OCI-LY7 (cell line): Measurements from ENCODE around the gene PAOX. TPM values are rescaled to one million over a fixed set of nuclear protein-coding genes. Genes with fewer than 3 reads are reported as not detected.
A peak's percentile ranks its signal among the peaks of the same experiment; 100 is the strongest.

ENCODE experiments used
- BruUV-seq: library from RNA; stranded (reverse); fragments of 400-500 nt; replicated peaks from 2 replicates; lab custom pipeline; 2021; lab: Mats Ljungman, UMichigan
- CTCF ChIA-PET: fragments of 300-600 bp; sonication (Branson Sonifier 250); formaldehyde crosslinking; loops from one replicate; lab custom pipeline; 2022; ENCODE audit warnings: antibody characterized with exemption; ENCODE audit not compliant: unreplicated experiment; lab: Charles Lee
- POLR2A ChIA-PET: fragments of 300-600 bp; sonication (Branson Sonifier 250); formaldehyde crosslinking; loops from one replicate; lab custom pipeline; 2022; ENCODE audit warnings: antibody characterized with exemption; lab: Charles Lee
- DNase-seq: peaks from one replicate; pipeline ENCODE4 v3.0.0-alpha.2; 2015; ENCODE audit warnings: low spot score
- H2AFZ ChIP-seq: fragments of 200-600 bp; sonication (generic), shearing (Covaris generic); 2 replicates; pipeline ENCODE4 v1.6.1; 2014; ENCODE audit warnings: mild to moderate bottlenecking, antibody characterized with exemption, low read length, moderate library complexity
- H3K27ac ChIP-seq: fragments of 200-600 bp; sonication (generic); 2 replicates; pipeline ENCODE4 v1.5.1; 2014; ENCODE audit warnings: mixed run types, low read depth, mild to moderate bottlenecking, moderate library complexity, low read length, inconsistent platforms; ENCODE audit not compliant: poor library complexity, severe bottlenecking
- H3K36me3 ChIP-seq: fragments of 200-600 bp; sonication (generic); 2 replicates; pipeline ENCODE4 v1.6.1; 2014; ENCODE audit warnings: mild to moderate bottlenecking, antibody characterized with exemption, low read length, moderate library complexity, mixed read lengths; ENCODE audit not compliant: insufficient read depth
- H3K4me1 ChIP-seq: fragments of 200-600 bp; sonication (generic); 2 replicates; pipeline ENCODE4 v1.5.1; 2014; ENCODE audit warnings: mild to moderate bottlenecking, low read length; ENCODE audit not compliant: insufficient read depth, poor library complexity, severe bottlenecking
- H3K4me2 ChIP-seq: fragments of 200-600 bp; sonication (generic); 2 replicates; pipeline ENCODE4 v1.6.1; 2014; ENCODE audit warnings: mild to moderate bottlenecking, low read length
- H3K4me3 ChIP-seq: fragments of 200-600 bp; sonication (generic); 2 replicates; pipeline ENCODE4 v1.5.1; 2014; ENCODE audit warnings: mild to moderate bottlenecking, low read depth, low read length; ENCODE audit not compliant: poor library complexity, severe bottlenecking
- H3K79me2 ChIP-seq: fragments of 200-600 bp; sonication (generic); 2 replicates; pipeline ENCODE4 v1.6.1; 2016; ENCODE audit warnings: low read depth, mild to moderate bottlenecking, low read length, moderate library complexity, mixed read lengths; ENCODE audit not compliant: insufficient read depth
- H3K9me2 ChIP-seq: fragments of 200-600 bp; sonication (generic); 2 replicates; pipeline ENCODE4 v1.6.1; 2016; ENCODE audit warnings: mild to moderate bottlenecking, low read length, mixed read lengths; ENCODE audit not compliant: insufficient read depth
- H3K9me3 ChIP-seq: fragments of 200-600 bp; sonication (generic); 2 replicates; pipeline ENCODE4 v1.6.1; 2014; ENCODE audit warnings: mild to moderate bottlenecking, mixed run types, low read length, mixed read lengths
- H4K20me1 ChIP-seq: fragments of 200-600 bp; sonication (generic); 2 replicates; pipeline ENCODE4 v1.6.1; 2014; ENCODE audit warnings: mild to moderate bottlenecking, antibody characterized with exemption, low read length, moderate library complexity, mixed read lengths; ENCODE audit not compliant: insufficient read depth
- CTCF ChIP-seq: fragments of 200-600 bp; sonication (generic); conservative IDR thresholded peaks from 2 replicates; pipeline ENCODE4 v1.5.1; 2014; ENCODE audit warnings: mild to moderate bottlenecking, antibody characterized with exemption, low read length, moderate library complexity, mixed read lengths
- EZH2phosphoT487 ChIP-seq: fragments of 200-600 bp; sonication (generic); IDR thresholded peaks from 2 replicates; pipeline ENCODE4 v1.6.1; 2018; ENCODE audit warnings: low read depth, borderline replicate concordance, mild to moderate bottlenecking, mixed run types, antibody characterized with exemption, low read length, moderate library complexity, mixed read lengths
- intact Hi-C: fragments of 100-400 bp; cut with micrococcal nuclease; formaldehyde crosslinking; loops from one replicate; pipeline ENCODE4 v1.10.0; 2022; ENCODE audit not compliant: unreplicated experiment
- total RNA-seq, 2 experiments: library from RNA; depleted of rRNA in 1 of 2; stranded (reverse); fragments of >200 nt in 1 of 2; shearing (Covaris generic) in 1 of 2; gene quantifications; 2 replicates each; pipeline ENCODE4 v1.2.3, GENCODE V29; 2014 to 2022

PAOX gene
- total RNA-seq, 2 experiments from 2014 or later, result 10.7 to 28.1 TPM

- H3K4me3 ChIP-seq, result peak overlapping the region; percentile 74
- no peaks in the 10 kb centered on the region for H3K36me3 ChIP-seq
- H3K27ac ChIP-seq, result peak overlapping the region; percentile 99
- peaks cover 21% of the 10 kb centered on the region; the same call in 1 of the 2 replicates for H3K79me2 ChIP-seq
- BruUV-seq, result TSS peak; percentile 34
- peaks cover 58% of the 10 kb centered on the region for H3K4me1 ChIP-seq
- ChIA-PET POLR2A (interaction anchor here (0.6 to 1.4 kb wide), 4 partner anchors 9 to 86 kb away, joined by 3 read pairs; no protein-coding TSS in a partner anchor), CTCF (interaction anchor here (1.7 kb wide), 1 partner anchor 60 kb away, joined by 4 read pairs; no protein-coding TSS in a partner anchor)
- peak; percentile 98 for DNase-seq
- intact Hi-C loops, result loop anchor here (2.0 kb wide), 2 partner anchors 30 to 60 kb away; partner anchors contain the start of gene FUOM
- no peaks in the 10 kb centered on the region for H4K20me1 ChIP-seq
- no peaks in the 10 kb centered on the region for H3K9me3 ChIP-seq
- TF ChIP-seq CTCF, result peak; percentile 36; the same call in 1 of the 2 replicates
- no peak for TF ChIP-seq EZH2phosphoT487
- no peaks in the 10 kb centered on the region for H3K9me2 ChIP-seq
- peak overlapping the region; percentile 5; the same call in 1 of the 2 replicates for H2AFZ ChIP-seq
- peak overlapping the region; percentile 88 for H3K4me2 ChIP-seq
Observed at GRCh38 chr10:133388973-133389818, 10.1 kb downstream of the PAOX start.

GRCh38 chr10:133390597-133391248, 11.7 kb downstream of the PAOX start:
- TF ChIP-seq EZH2phosphoT487, result no peak
- TF ChIP-seq CTCF, result no peak
- H3K4me2 ChIP-seq, result peak overlapping the region; percentile 88
- DNase-seq, result peak; percentile 64
- no peaks in the 10 kb centered on the region for H3K9me2 ChIP-seq
- no peaks in the 10 kb centered on the region for H3K9me3 ChIP-seq
- ChIA-PET POLR2A (interaction anchor here (0.6 to 1.3 kb wide), 8 partner anchors 13 to 67 kb away, joined by 3 to 7 read pairs (median 4); partner anchors contain the start of gene FUOM), CTCF (interaction anchor here (0.6 to 1.7 kb wide), 4 partner anchors 12 to 66 kb away, joined by 3 to 9 read pairs (median 4); partner anchors contain the start of gene PAOX)
- H3K4me3 ChIP-seq, result peak overlapping the region; percentile 74
- H3K36me3 ChIP-seq, result peaks cover 5% of the 10 kb centered on the region; the same call in 1 of the 2 replicates
- no peak overlapping the region; the same call in 1 of the 2 replicates for H2AFZ ChIP-seq
- peaks cover 64% of the 10 kb centered on the region for H3K4me1 ChIP-seq
- H3K79me2 ChIP-seq, result peaks cover 36% of the 10 kb centered on the region
- no peaks in the 10 kb centered on the region for H4K20me1 ChIP-seq
- peak overlapping the region; percentile 99 for H3K27ac ChIP-seq
- intact Hi-C loops, result loop anchor here (5.0 kb wide), 2 partner anchors 83 to 1233 kb away; partner anchors contain the start of genes TUBGCP2 and ZNF511
- no TSS peak for BruUV-seq
